ENCODE measurements around the gene CYP19A1.

The CYP19A1 gene

DNA sequence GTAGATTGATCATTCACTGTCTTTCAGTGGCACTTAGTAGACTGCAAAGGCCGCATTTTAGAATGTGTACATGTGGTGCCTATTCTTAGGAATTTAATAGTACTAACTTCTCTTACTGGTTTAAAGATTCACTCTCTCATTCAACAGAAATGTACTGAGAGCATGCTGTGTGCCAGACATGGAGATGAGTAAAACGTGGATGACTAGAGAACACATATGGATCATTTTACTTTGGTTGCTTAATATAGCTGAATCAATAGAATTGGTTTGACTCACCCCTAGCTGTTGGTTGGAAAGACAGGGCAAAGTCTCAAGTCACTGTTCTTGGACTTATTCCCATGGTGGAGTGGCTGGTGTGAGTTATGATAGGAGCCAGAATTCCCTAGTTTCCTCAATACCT, 134.6 kb downstream of the CYP19A1 start:
- DNase-seq, result peak in 1 of 4 experiments; percentile 19

- peak; percentile 72 to 89 (median 84) for DNase-seq
Measured at GRCh38 chr15:51202783-51203182, 135.6 kb downstream of the CYP19A1 start.

- DNase-seq, result no peak
Measured at GRCh38 chr15:51201581-51201980, 136.8 kb downstream of the CYP19A1 start.

- DNase-seq, result no peak
Measured at GRCh38 chr15:51200792-51201191, 137.6 kb downstream of the CYP19A1 start.

- no peak for DNase-seq
Measured at GRCh38 chr15:51199541-51199940, 138.9 kb downstream of the CYP19A1 start.

DNA sequence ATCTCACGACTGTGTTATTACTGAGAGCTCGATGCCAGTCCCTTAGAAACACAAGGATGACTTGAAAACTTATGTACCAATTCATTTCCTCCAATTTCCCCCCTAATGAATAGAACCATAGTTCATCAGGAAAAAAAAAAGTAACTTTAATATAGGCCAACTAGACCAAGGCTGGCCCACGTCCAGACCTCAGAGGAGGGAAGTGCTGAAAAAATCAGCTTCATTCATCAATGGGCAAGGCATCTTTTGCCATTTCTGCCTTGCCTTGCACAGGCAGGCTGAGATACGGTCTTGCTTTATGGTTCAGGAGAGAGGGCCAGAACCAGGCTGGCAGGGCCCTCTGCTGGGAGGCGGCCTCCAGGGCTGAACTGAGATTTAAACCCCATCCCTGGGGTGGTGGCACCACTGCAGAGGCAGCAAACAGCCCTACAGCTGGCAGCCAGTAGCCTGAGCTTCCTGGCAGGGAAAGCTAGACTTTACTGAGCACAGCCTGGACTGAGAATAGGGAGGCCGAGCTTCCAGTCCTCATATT, 139.6 kb downstream of the CYP19A1 start:
- peak in 1 of 4 experiments; percentile 38 for DNase-seq

DNA sequence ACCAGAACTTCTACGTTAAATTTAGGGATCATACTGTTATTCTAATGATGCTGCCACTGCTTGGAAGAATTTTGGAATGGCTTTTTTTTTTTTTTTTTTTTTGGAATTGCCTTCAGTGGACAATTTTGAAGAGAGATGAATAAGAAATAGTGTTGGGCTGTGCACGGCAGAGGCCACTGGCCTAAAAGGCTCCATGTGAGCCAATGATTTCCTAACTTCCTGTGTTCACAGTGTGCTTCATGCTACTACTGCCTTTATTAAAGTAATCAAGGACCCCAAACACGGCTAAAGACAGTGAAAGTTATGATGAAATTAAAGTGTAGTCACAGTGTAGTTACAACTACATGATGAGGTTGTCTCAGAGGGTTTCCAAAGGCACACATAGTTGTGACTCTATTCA, 142.9 kb downstream of the CYP19A1 start:
- DNase-seq, result peak in 3 of 4 experiments; percentile 12 to 44 (median 29)

- no peak for DNase-seq
Measured at GRCh38 chr15:51193979-51194378, 144.4 kb downstream of the CYP19A1 start.

DNA sequence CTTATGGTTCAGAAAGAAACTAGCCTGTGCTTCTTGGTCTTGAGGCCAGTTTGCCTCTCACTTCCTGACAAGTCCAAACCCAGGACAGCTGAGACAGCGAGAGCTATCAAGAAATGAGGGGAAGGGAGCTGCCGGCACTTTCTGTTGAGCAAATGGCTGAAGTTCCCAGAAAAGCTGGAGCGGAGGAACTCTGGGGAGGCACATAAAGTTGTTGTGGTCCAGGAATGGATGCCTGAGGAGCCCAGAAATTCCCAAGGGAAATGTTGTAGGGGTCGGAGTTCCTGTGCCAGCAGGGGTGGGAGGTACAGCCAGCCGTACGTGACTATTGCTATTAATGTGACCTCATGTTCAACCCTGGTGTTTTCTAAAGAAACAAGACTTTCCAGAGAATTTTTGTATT, 144.9 kb downstream of the CYP19A1 start:
- DNase-seq, result no peak

- peak; percentile 90 to 95 (median 94) for DNase-seq
Measured at GRCh38 chr15:51192521-51193280, 145.7 kb downstream of the CYP19A1 start.

DNA sequence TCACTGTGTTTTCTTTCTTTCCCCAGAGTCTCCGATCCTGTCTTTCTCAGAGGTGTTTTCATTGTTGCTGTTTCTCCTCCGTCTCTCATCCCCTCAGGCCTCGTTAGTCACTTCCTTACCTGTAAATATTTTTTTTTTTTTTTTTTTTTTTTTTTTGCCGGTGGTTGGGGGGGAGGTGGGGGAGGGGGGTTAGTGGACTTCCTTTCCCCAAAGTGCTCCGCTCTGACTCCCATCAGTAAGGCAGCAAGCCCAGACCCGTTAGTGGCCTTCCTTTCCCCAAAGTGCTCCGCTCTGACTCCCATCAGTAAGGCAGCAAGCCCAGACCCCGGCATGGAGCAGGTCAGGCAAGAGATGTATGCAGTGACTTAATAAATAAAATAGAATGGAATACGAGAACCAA, 146.6 kb downstream of the CYP19A1 start:
- no peak for DNase-seq

DNA sequence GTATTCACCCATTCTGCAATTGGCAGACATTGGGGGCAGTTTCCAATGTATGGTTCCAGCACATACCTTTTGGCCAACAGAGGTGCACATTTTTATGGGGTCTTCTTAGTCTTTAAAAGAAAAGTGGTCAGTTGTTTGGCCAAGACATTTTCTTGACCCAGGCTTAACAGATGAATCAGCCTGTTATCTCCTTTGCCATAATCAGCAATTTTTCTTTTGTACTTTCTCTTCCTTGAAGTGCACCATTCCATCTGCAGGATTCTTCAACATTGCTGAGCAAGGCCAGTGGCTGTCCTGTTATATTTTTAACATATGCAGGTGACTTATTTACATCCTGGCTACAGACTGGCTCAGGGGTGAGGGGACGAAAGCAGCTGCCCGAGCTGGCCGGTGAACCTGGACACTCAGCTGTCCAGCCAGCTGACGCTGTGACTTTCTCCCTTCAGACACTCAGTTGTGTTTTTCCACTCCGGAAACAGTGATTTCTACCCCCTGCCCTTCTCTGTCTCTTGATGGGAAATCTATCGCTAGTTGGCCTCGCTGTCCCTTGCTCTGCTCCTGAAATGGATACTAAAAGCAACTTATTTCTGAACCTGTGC, 147.2 kb downstream of the CYP19A1 start:
- no peak for DNase-seq

- DNase-seq, result no peak
Measured at GRCh38 chr15:51190424-51191068, 147.8 kb downstream of the CYP19A1 start.

DNA sequence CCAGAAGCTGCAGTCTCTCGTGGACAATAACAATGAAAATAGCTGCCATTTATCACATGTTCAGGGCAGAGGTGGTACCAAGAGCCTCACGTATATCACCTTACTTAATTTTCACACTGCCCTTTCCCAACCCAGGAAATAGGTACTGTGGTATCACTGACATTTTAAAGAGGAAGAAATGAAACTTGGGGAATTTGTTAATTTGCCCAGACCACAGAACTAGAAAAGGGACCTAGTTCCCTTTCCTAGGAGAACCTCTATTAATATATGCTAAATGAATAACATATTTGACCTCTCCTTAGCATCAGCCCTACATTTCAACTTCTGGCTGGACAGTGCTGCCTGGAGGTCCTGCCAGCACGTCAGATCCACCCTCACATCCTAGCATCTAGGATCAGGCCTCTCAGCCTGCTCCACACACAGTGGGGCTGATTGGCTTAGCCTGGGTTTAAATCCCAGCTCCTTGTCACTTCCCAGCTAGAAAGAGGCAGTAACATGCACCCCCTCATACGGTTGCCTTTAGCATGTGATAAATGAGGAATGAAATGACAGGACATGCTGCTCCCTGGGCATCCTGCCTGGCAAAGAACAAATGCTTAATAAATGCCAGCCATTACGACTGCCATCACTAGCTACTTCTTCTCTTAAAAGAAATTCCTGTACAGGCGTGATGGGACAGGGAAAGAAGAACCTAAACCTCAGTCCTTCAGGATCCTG, 148.6 kb downstream of the CYP19A1 start:
- DNase-seq, result peak; percentile 35 to 72 (median 56)

GRCh38 chr15:51188791-51189190, 149.6 kb downstream of the CYP19A1 start:
- peak in 1 of 4 experiments; percentile 20 for DNase-seq

GRCh38 chr15:51186891-51187290, 151.5 kb downstream of the CYP19A1 start:
- peak in 1 of 4 experiments; percentile 22 for DNase-seq

DNA sequence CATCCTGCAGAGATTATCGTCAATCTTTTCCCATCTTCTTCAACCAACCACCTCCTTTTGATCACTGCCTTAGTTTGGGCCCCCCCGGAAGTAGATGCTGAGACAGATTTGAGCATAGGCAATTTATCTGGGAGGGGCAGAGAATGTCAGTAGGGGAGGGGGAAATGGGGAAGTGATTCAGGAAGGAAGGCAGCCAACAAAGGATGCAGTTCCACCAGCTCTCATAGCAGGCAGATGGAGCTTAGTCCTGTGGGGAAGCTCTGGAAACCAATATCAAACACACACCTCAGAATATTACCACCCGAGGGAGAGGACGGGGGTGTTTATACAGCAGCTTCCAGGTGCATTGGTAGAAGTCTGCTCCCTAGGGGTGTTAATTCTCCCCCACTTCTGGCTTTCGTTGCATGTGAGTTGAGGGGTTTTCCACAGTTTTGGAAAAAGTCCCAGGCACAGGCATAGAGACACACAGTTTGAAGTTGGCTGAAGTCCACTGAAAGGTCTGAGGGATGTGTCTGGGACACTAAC, 152.2 kb downstream of the CYP19A1 start:
- DNase-seq, result peak in 3 of 4 experiments; percentile 28 to 42 (median 41)

DNA sequence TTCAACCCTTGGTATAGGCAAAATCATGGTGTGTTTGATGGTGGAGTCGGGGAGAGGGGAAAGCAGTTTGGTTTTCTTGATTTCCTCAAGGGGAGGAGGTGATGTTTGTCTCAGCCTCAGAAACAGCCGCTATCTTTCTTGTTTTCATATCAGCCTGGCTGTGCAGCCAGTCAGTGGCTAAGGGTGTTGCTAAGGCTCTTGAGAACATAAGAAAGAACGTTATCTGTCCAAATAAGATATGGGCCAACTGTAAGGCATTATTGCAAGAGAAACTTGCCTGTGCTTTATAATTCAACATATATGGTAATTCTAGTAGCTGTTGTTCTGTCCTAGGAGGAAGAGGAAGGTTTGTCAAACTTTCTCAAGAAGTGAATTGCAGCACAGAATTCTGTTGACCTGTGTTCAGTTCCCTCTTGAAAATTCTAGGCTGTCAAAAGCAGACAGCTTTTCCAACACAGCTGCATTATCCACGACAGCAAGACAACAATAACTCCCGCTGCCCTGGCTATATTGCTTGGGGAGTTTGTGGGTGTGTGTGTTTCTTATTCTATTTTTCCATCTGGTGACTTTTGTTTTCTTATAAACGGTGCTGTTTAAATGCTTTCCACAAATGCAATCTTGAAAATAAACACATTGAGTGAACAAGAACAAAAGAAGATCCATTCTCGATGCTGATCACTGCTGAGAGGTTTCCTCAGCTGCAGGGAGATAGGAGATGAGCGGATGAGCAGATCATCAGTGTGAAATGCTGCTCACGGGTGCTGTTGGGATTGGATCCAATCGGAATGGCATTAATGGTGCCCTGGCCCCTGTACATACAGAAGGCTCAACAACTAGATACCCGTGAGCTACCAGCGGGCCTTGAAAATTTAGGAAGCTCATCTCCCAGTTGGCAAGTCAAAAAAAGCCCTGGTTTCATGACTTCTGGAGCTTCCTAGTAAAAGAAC, 152.9 kb downstream of the CYP19A1 start:
- DNase-seq, result peak in 3 of 4 experiments; percentile 39 to 70 (median 63)

- DNase-seq, result no peak
Measured at GRCh38 chr15:51184627-51185026, 153.8 kb downstream of the CYP19A1 start.

- DNase-seq, result no peak
Measured at GRCh38 chr15:51183076-51183475, 155.3 kb downstream of the CYP19A1 start.

DNA sequence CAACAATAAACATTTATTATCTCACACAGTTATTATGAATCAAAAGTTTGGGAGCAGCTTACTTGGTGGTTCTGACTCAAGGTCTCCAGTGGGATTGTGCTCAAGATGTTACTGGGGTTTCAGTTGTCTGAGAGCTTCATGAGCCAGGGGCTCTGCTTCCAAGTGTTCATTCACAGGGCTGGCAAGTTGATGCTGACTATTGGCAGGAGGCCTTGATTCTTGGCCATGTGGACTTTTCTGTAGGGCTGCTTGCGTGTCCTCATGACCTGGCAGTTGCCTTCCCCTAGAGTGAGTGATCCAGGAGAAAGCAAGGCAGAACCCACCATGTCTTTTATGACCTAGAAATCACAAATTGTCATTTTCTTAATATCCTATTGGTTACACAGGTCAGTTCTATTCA, 156.5 kb downstream of the CYP19A1 start:
- no peak for DNase-seq

All from suppressor macrophage (primary cell).